Lung (tissue), 12 donors: Measurements from ENCODE around the gene MCF2L2. TPM values are rescaled to one million over a fixed set of nuclear protein-coding genes. Genes with fewer than 3 reads are reported as not detected.

ENCODE experiments used
- ATAC-seq: fragments of 200-7000 bp; cut with Tn5 transposase; one replicate; pipeline ENCODE4 v1.9.1; 2020; ENCODE audit warnings: moderate number of reproducible peaks; ENCODE audit not compliant: insufficient read depth, low FRiP score
- DNase-seq, 3 donors: peaks; one replicate each; pipeline ENCODE4 v3.0.0-alpha.2; 2013 to 2017
- H3K27ac ChIP-seq, 2 donors: one replicate each; pipeline ENCODE4 v1.5.1; 2013; ENCODE audit warnings: mild to moderate bottlenecking in 2 of 2, moderate library complexity in 2 of 2, control low read depth in 1 of 2, inconsistent platforms in 1 of 2, low read depth in 1 of 2, low read length in 1 of 2
- H3K27me3 ChIP-seq, 3 donors: one replicate each; pipeline ENCODE4 v1.5.1; 2013; ENCODE audit warnings: low read length in 2 of 3; ENCODE audit not compliant: control insufficient read depth in 3 of 3, insufficient read depth in 3 of 3
- H3K36me3 ChIP-seq, 4 donors: one replicate each; pipeline ENCODE4 v1.5.1; 2013; ENCODE audit warnings: low read length in 4 of 4, mild to moderate bottlenecking in 1 of 4, moderate library complexity in 1 of 4; ENCODE audit not compliant: control insufficient read depth in 4 of 4, insufficient read depth in 4 of 4
- H3K4me1 ChIP-seq, 5 donors: one replicate each; pipeline ENCODE4 v1.5.1; 2013; ENCODE audit warnings: low read length in 5 of 5, mild to moderate bottlenecking in 2 of 5, moderate library complexity in 1 of 5; ENCODE audit not compliant: control insufficient read depth in 5 of 5, insufficient read depth in 5 of 5
- H3K4me3 ChIP-seq: one replicate; pipeline ENCODE4 v1.5.1; 2013; ENCODE audit warnings: mild to moderate bottlenecking, control low read depth, moderate library complexity
- H3K9ac ChIP-seq, 2 donors: one replicate each; pipeline ENCODE4 v1.5.1; 2013; ENCODE audit warnings: low read length in 2 of 2, control low read depth in 1 of 2; ENCODE audit not compliant: insufficient read depth in 1 of 2
- H3K9me3 ChIP-seq, 4 donors: one replicate each; pipeline ENCODE4 v1.5.1; 2013; ENCODE audit warnings: low read length in 3 of 4, mild to moderate bottlenecking in 1 of 4, moderate library complexity in 1 of 4; ENCODE audit not compliant: control insufficient read depth in 4 of 4, insufficient read depth in 3 of 4
- CTCF ChIP-seq: IDR thresholded peaks from 2 replicates; pipeline ENCODE4 v1.5.1; 2012; ENCODE audit warnings: mild to moderate bottlenecking; ENCODE audit errors: control extremely low read depth, extremely low read depth
- WGBS, 2 donors: extraction: QIAGEN DNeasy Blood & Tissue Kit; methylation state at CpG; one replicate each; pipeline ENCODE4 v1.1.7; 2013; 5-methylcytosine and 5-hydroxymethylcytosine counted together
- polyA plus RNA-seq, 2 donors: library from polyadenylated mRNA; stranded (reverse); fragments of 200-250 nt; gene quantifications; one replicate each; pipeline ENCODE4 v1.2.1, GENCODE V29; 2013
- total RNA-seq, 2 donors: library from RNA; depleted of rRNA in 1 of 2; stranded (reverse); fragments of >200 nt in 1 of 2; gene quantifications; one replicate each; pipeline ENCODE4 v1.2.1, GENCODE V29; 2014 to 2021
- donor health status: control.
- donor health status: control.
- donor health status: Bipolar disorder and iron deficiency.
- donor health status: healthy.
- donor health status: DM: yes; HTN: yes; CAD: no.

Gene MCF2L2
- total and polyA plus RNA-seq, 4 donors, result 0.26 to 1.7 (median 1.0) TPM

- Histone ChIP-seq H3K9ac (no peak overlapping the region), H3K27ac (peak overlapping the region in 1 of 2 donors; percentile 97), H3K9me3 (peaks cover 0 to 4% (median 0%) of the 10 kb centered on the region in 4 donors), H3K4me3 (no peak overlapping the region), H3K4me1 (peaks cover 0 to 23% (median 4%) of the 10 kb centered on the region in 5 donors), H3K27me3 (no peaks in the 10 kb centered on the region), H3K36me3 (peaks cover 0 to 5% (median 0%) of the 10 kb centered on the region in 4 donors)
- DNase-seq (no peak), ATAC-seq (no peak)
- WGBS, 2 donors, result 65 to 68% methylated on average over 4 of the region's 4 CpGs
- TF ChIP-seq CTCF, result no peak
Measured at GRCh38 chr3:183255348-183255730, 173.1 kb downstream of the MCF2L2 start.

GRCh38 chr3:183254487-183255347 is 173.7 kb downstream of the MCF2L2 start:
- ATAC-seq (peak; percentile 6), DNase-seq (peak; percentile 46 to 67 (median 58))
- Histone ChIP-seq H3K36me3 (peaks cover 0 to 5% (median 0%) of the 10 kb centered on the region in 4 donors), H3K9ac (peak overlapping the region; percentile 36 to 94), H3K4me3 (peak overlapping the region; percentile 81), H3K27me3 (no peaks in the 10 kb centered on the region), H3K4me1 (peaks cover 0 to 18% (median 2%) of the 10 kb centered on the region in 5 donors), H3K9me3 (peaks cover 0 to 4% (median 0%) of the 10 kb centered on the region in 4 donors), H3K27ac (peak overlapping the region; percentile 93 to 97)
- 5 to 8% methylated on average over 49 of the region's 49 CpGs for WGBS, 2 donors
- TF ChIP-seq CTCF, result no peak

- Histone ChIP-seq H3K27me3 (no peaks in the 10 kb centered on the region), H3K27ac (peak overlapping the region; percentile 93 to 97), H3K4me3 (peak overlapping the region; percentile 81), H3K9ac (peak overlapping the region; percentile 78 to 94), H3K36me3 (peaks cover 0 to 5% (median 0%) of the 10 kb centered on the region in 4 donors), H3K4me1 (peaks cover 0 to 12% (median 2%) of the 10 kb centered on the region in 5 donors), H3K9me3 (peaks cover 0 to 4% (median 0%) of the 10 kb centered on the region in 4 donors)
- DNase-seq (peak; percentile 74 to 82 (median 78)), ATAC-seq (peak; percentile 68)
- 1% methylated on average over 90 to 111 of the region's 111 CpGs for WGBS, 2 donors
- TF ChIP-seq CTCF, result no peak
Measured at GRCh38 chr3:183253528-183254486, 174.6 kb downstream of the MCF2L2 start.
